ENCODE data around the gene LTBP2.
A peak's percentile ranks its signal among the peaks of the same experiment; 100 is the strongest.

LTBP2 gene

GRCh38 chr14:74618078-74618952, 6.3 kb upstream of the LTBP2 start:
- peak; percentile 30 for TF ChIP-seq CTCF (conservative IDR thresholded peaks at IDR 0.05; ENCODE audit: low read length)
- H3K4me3 ChIP-seq (ENCODE audit: low read length): no peak overlapping the region
- peak; percentile 84 for DNase-seq (ENCODE audit: low read depth)

- DNase-seq (ENCODE audit: low read depth): no peak
- no peak for TF ChIP-seq CTCF (conservative IDR thresholded peaks at IDR 0.05; ENCODE audit: low read length)
- H3K4me3 ChIP-seq (ENCODE audit: low read length): no peak overlapping the region
Measured at GRCh38 chr14:74616996-74617700, 5.1 kb upstream of the LTBP2 start.

- peak; percentile 76 for DNase-seq (ENCODE audit: low read depth)
- no peak for TF ChIP-seq CTCF (conservative IDR thresholded peaks at IDR 0.05; ENCODE audit: low read length)
- no peak overlapping the region for H3K4me3 ChIP-seq (ENCODE audit: low read length)
Measured at GRCh38 chr14:74616507-74616906, 4.5 kb upstream of the LTBP2 start.

GRCh38 chr14:74615735-74616134, 3.7 kb upstream of the LTBP2 start:
- no peak overlapping the region for H3K4me3 ChIP-seq (ENCODE audit: low read length)
- no peak for DNase-seq (ENCODE audit: low read depth)
- TF ChIP-seq CTCF (conservative IDR thresholded peaks at IDR 0.05; ENCODE audit: low read length): no peak

- no peak for TF ChIP-seq CTCF (conservative IDR thresholded peaks at IDR 0.05; ENCODE audit: low read length)
- no peak overlapping the region for H3K4me3 ChIP-seq (ENCODE audit: low read length)
- DNase-seq (ENCODE audit: low read depth): peak; percentile 57
Measured at GRCh38 chr14:74614508-74615495, 2.8 kb upstream of the LTBP2 start.

- no peak for TF ChIP-seq CTCF (conservative IDR thresholded peaks at IDR 0.05; ENCODE audit: low read length)
- DNase-seq (ENCODE audit: low read depth): no peak
- H3K4me3 ChIP-seq (ENCODE audit: low read length): no peak overlapping the region
Measured at GRCh38 chr14:74613211-74613914, 1.3 kb upstream of the LTBP2 start.
